ENCODE data around the gene FOXR1.
"Not testable (repeated sequence)": the region's sequence is repeated elsewhere in the genome, so short reads cannot be mapped to it uniquely, and the experiment has no call there.

GRCh38 chr11:118953976-118954375, 17.6 kb upstream of the FOXR1 start:
- TF ChIP-seq CTCF, EZH2 (IDR thresholded peaks at IDR 0.05): not testable (repeated sequence)
